OCI-LY3 (cell line): ENCODE measurements around the gene MEG3.

ENCODE experiments used
- EZH2phosphoT487 ChIP-seq: fragments of 200-600 bp; shearing (Covaris generic); IDR thresholded peaks from 2 replicates; pipeline ENCODE4 v1.6.1; 2018; ENCODE audit warnings: antibody characterized with exemption, mixed run types, low read depth
- TF ChIP-seq, protein P1 (sequence below): fragments of 200-600, 300-600 bp; sonication (generic); IDR thresholded peaks from 2 replicates; pipeline ENCODE4 v1.5.1; 2014; ENCODE audit warnings: antibody characterized with exemption, low read length, low read depth

DNA sequence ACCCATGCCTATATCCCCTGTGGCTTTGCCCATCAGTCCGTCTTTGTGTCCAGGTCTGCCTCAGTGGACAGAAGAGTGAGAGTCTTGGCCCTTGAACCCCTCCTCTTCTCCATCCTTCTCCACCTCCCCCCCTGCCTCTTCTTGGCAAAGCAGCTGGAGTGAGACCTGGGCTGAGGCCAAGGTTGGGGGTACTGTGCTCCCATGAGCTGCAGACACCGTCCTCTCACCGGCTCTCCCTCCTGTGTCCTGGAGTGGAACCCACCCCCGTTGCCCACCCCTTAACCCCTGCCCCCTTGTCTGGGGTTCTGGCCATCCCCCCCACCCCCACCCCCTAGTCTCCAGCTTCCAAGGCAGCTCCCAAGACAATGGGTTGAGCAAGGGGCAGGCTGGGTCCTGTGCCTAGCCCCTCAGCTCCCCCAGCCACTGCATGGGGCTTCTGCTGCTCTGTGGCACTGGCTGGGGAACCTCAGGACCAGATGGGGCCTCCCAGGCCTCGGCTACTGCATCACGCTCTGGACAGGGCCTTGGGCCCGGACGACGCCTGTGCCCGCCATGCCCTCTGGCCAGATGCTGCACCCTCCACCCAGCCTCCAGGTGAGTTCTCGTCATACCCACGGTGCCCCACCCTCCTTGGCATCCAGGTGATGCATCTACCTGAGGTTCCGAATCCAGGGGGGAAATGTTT lies 41.9 kb downstream of the MEG3 start:
- TF ChIP-seq, protein P1, sequence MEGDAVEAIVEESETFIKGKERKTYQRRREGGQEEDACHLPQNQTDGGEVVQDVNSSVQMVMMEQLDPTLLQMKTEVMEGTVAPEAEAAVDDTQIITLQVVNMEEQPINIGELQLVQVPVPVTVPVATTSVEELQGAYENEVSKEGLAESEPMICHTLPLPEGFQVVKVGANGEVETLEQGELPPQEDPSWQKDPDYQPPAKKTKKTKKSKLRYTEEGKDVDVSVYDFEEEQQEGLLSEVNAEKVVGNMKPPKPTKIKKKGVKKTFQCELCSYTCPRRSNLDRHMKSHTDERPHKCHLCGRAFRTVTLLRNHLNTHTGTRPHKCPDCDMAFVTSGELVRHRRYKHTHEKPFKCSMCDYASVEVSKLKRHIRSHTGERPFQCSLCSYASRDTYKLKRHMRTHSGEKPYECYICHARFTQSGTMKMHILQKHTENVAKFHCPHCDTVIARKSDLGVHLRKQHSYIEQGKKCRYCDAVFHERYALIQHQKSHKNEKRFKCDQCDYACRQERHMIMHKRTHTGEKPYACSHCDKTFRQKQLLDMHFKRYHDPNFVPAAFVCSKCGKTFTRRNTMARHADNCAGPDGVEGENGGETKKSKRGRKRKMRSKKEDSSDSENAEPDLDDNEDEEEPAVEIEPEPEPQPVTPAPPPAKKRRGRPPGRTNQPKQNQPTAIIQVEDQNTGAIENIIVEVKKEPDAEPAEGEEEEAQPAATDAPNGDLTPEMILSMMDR, result no peak
- no peak for TF ChIP-seq EZH2phosphoT487
